BLaER1 (cell line): ENCODE measurements around the gene BACH2.
"Not testable (repeated sequence)": the region's sequence is repeated elsewhere in the genome, so short reads cannot be mapped to it uniquely, and the experiment has no call there.

Experiments
- H3K27ac ChIP-seq: shearing (Covaris generic); formaldehyde crosslinking; 2 replicates; pipeline ENCODE4 v1.8.1; 2022
- H3K27me3 ChIP-seq: shearing (Covaris generic); formaldehyde crosslinking; 2 replicates; pipeline ENCODE4 v1.8.1; 2022
- H3K36me3 ChIP-seq: shearing (Covaris generic); formaldehyde crosslinking; 2 replicates; pipeline ENCODE4 v1.8.1; 2022
- H3K4me1 ChIP-seq: shearing (Covaris generic); formaldehyde crosslinking; 2 replicates; pipeline ENCODE4 v1.8.1; 2022
- H3K4me2 ChIP-seq: shearing (Covaris generic); formaldehyde crosslinking; 2 replicates; pipeline ENCODE4 v1.8.1; 2022
- H3K4me3 ChIP-seq: shearing (Covaris generic); formaldehyde crosslinking; 2 replicates; pipeline ENCODE4 v1.8.1; 2022
- H3K9ac ChIP-seq: shearing (Covaris generic); formaldehyde crosslinking; 2 replicates; pipeline ENCODE4 v1.8.1; 2022
- H3K9me3 ChIP-seq: shearing (Covaris generic); formaldehyde crosslinking; 2 replicates; pipeline ENCODE4 v1.8.1; 2022
- H4K20me1 ChIP-seq: shearing (Covaris generic); formaldehyde crosslinking; 2 replicates; pipeline ENCODE4 v1.8.1; 2022
- Cebpa-rat ChIP-seq: shearing (Covaris generic); IDR thresholded peaks from 2 replicates; pipeline ENCODE4 v1.8.1; 2022

Gene BACH2

GRCh38 chr6:90072501-90072900, 224.1 kb downstream of the BACH2 start:
- no peaks in the 10 kb centered on the region for H3K9me3 ChIP-seq
- H4K20me1 ChIP-seq: peaks cover 100% of the 10 kb centered on the region
- H3K4me2 ChIP-seq: no peak overlapping the region
- H3K4me1 ChIP-seq: no peaks in the 10 kb centered on the region
- no peaks in the 10 kb centered on the region for H3K27me3 ChIP-seq
- no peak for TF ChIP-seq Cebpa-rat
- H3K36me3 ChIP-seq: peaks cover 45% of the 10 kb centered on the region; the same call in 1 of the 2 replicates
- no peak overlapping the region for H3K4me3 ChIP-seq
- H3K9ac ChIP-seq: no peak overlapping the region
- no peak overlapping the region for H3K27ac ChIP-seq

- peaks cover 100% of the 10 kb centered on the region for H4K20me1 ChIP-seq
- no peak for TF ChIP-seq Cebpa-rat
- no peaks in the 10 kb centered on the region for H3K4me1 ChIP-seq
- H3K4me2 ChIP-seq: no peak overlapping the region
- no peak overlapping the region for H3K27ac ChIP-seq
- no peak overlapping the region for H3K9ac ChIP-seq
- no peaks in the 10 kb centered on the region for H3K9me3 ChIP-seq
- no peak overlapping the region for H3K4me3 ChIP-seq
- no peaks in the 10 kb centered on the region for H3K27me3 ChIP-seq
- peaks cover 65% of the 10 kb centered on the region; the same call in 1 of the 2 replicates for H3K36me3 ChIP-seq
Measured at GRCh38 chr6:90068703-90069523, 227.7 kb downstream of the BACH2 start.

- Histone ChIP-seq H3K9ac (no peak overlapping the region), H3K4me3 (no peak overlapping the region), H3K27me3 (no peaks in the 10 kb centered on the region), H3K4me1 (no peaks in the 10 kb centered on the region), H4K20me1 (peaks cover 99% of the 10 kb centered on the region), H3K4me2 (no peak overlapping the region), H3K9me3 (no peaks in the 10 kb centered on the region), H3K27ac (no peak overlapping the region), H3K36me3 (peaks cover 65% of the 10 kb centered on the region; the same call in 1 of the 2 replicates)
- TF ChIP-seq Cebpa-rat: no peak
Measured at GRCh38 chr6:90068264-90068663, 228.4 kb downstream of the BACH2 start.

GRCh38 chr6:90066697-90067096, 229.9 kb downstream of the BACH2 start:
- no peaks in the 10 kb centered on the region for H3K27me3 ChIP-seq
- TF ChIP-seq Cebpa-rat: no peak

GRCh38 chr6:90065173-90065572, 231.5 kb downstream of the BACH2 start:
- Histone ChIP-seq H3K4me3 (no peak overlapping the region), H3K4me2 (no peak overlapping the region), H3K9me3 (0 out of 2 replicates have a peak, but pooled peaks cover 5% of the 10 kb centered on the region), H3K36me3 (peaks cover 67% of the 10 kb centered on the region; the same call in 1 of the 2 replicates), H3K4me1 (no peaks in the 10 kb centered on the region), H3K27ac (no peak overlapping the region), H3K27me3 (no peaks in the 10 kb centered on the region), H3K9ac (no peak overlapping the region), H4K20me1 (peaks cover 70% of the 10 kb centered on the region)
- TF ChIP-seq Cebpa-rat: no peak

More at GRCh38 chr6:90066697-90067096, 229.9 kb downstream of the BACH2 start:
- Histone ChIP-seq H3K4me2 (no peak overlapping the region), H3K9me3 (no peaks in the 10 kb centered on the region), H3K9ac (no peak overlapping the region), H4K20me1 (peaks cover 86% of the 10 kb centered on the region), H3K4me1 (no peaks in the 10 kb centered on the region), H3K36me3 (peaks cover 69% of the 10 kb centered on the region; the same call in 1 of the 2 replicates), H3K27ac (no peak overlapping the region), H3K4me3 (no peak overlapping the region)

GRCh38 chr6:90062667-90063066, 234.0 kb downstream of the BACH2 start:
- no peak for TF ChIP-seq Cebpa-rat
- H3K36me3 ChIP-seq: peaks cover 54% of the 10 kb centered on the region; the same call in 1 of the 2 replicates

GRCh38 chr6:90062051-90062450, 234.6 kb downstream of the BACH2 start:
- H3K36me3 ChIP-seq: peaks cover 48% of the 10 kb centered on the region; the same call in 1 of the 2 replicates
- TF ChIP-seq Cebpa-rat: no peak

More at GRCh38 chr6:90062667-90063066, 234.0 kb downstream of the BACH2 start:
- peaks cover 45% of the 10 kb centered on the region for H4K20me1 ChIP-seq
- H3K27me3 ChIP-seq: no peaks in the 10 kb centered on the region
- no peak overlapping the region for H3K4me3 ChIP-seq
- 0 out of 2 replicates have a peak, but pooled peaks cover 5% of the 10 kb centered on the region for H3K9me3 ChIP-seq
- no peak overlapping the region for H3K4me2 ChIP-seq
- H3K4me1 ChIP-seq: no peaks in the 10 kb centered on the region
- H3K27ac ChIP-seq: no peak overlapping the region
- no peak overlapping the region for H3K9ac ChIP-seq

GRCh38 chr6:90059178-90059577, 237.5 kb downstream of the BACH2 start:
- H3K4me3 ChIP-seq, H3K9ac ChIP-seq, H3K27me3 ChIP-seq, H3K4me1 ChIP-seq, H3K27ac ChIP-seq, H3K4me2 ChIP-seq: not testable (repeated sequence)
- Histone ChIP-seq H3K9me3 (peaks cover 10% of the 10 kb centered on the region; the same call in 1 of the 2 replicates), H4K20me1 (peaks cover 12% of the 10 kb centered on the region), H3K36me3 (peaks cover 31% of the 10 kb centered on the region; the same call in 1 of the 2 replicates)

More at GRCh38 chr6:90062051-90062450, 234.6 kb downstream of the BACH2 start:
- H3K9me3 ChIP-seq: 0 out of 2 replicates have a peak, but pooled peaks cover 5% of the 10 kb centered on the region
- no peak overlapping the region for H3K9ac ChIP-seq
- H3K27me3 ChIP-seq: no peaks in the 10 kb centered on the region
- no peak overlapping the region for H3K4me3 ChIP-seq
- H3K27ac ChIP-seq: no peak overlapping the region
- H4K20me1 ChIP-seq: peaks cover 39% of the 10 kb centered on the region
- no peaks in the 10 kb centered on the region for H3K4me1 ChIP-seq
- no peak overlapping the region for H3K4me2 ChIP-seq

- H3K4me3 ChIP-seq, H3K4me1 ChIP-seq, H3K9ac ChIP-seq, H3K27me3 ChIP-seq, H3K4me2 ChIP-seq, H3K27ac ChIP-seq: not testable (repeated sequence)
- H3K9me3 ChIP-seq: peaks cover 13% of the 10 kb centered on the region; the same call in 1 of the 2 replicates
- peaks cover 13% of the 10 kb centered on the region; the same call in 1 of the 2 replicates for H3K36me3 ChIP-seq
- peaks cover 25% of the 10 kb centered on the region; the same call in 1 of the 2 replicates for H4K20me1 ChIP-seq
Measured at GRCh38 chr6:90055924-90056323, 240.7 kb downstream of the BACH2 start.

- H3K27ac ChIP-seq, H3K27me3 ChIP-seq, H3K4me3 ChIP-seq, H3K4me1 ChIP-seq, H3K9ac ChIP-seq, H3K4me2 ChIP-seq, H3K9me3 ChIP-seq: not testable (repeated sequence)
- H3K36me3 ChIP-seq: peaks cover 12% of the 10 kb centered on the region; the same call in 1 of the 2 replicates
- H4K20me1 ChIP-seq: peaks cover 39% of the 10 kb centered on the region; the same call in 1 of the 2 replicates
Measured at GRCh38 chr6:90054193-90054592, 242.4 kb downstream of the BACH2 start.
